A549 (cell line): ENCODE measurements around the gene ZNF564. TPM values are rescaled to one million over a fixed set of nuclear protein-coding genes. Genes with fewer than 3 reads are reported as not detected.

Source experiments
- ATAC-seq, 2 experiments: fragments of 200-7000 bp in 1 of 2; fragments of >200 bp in 1 of 2; cut with Nextera tagmentation in 1 of 2; cut with Tn5 transposase in 1 of 2; 3 replicates each; pipeline versions ENCODE4 v1.8.0 to v1.9.1; 2018 to 2020; ENCODE audit warnings: mild to moderate bottlenecking in 1 of 2, moderate library complexity in 1 of 2
- CTCF ChIA-PET: fragments of 300-600 bp; sonication (Branson Sonifier 250); formaldehyde crosslinking; extraction: SDS; loops from one replicate; lab custom pipeline; 2021; ENCODE audit warnings: antibody characterized with exemption, inconsistent platforms; lab: Yijun Ruan, JAX
- POLR2A ChIA-PET: fragments of 350-600 bp; formaldehyde crosslinking; extraction: SDS; loops from one replicate; lab custom pipeline; 2021; ENCODE audit warnings: antibody characterized with exemption, inconsistent platforms; lab: Yijun Ruan, JAX
- DNase-seq, 2 experiments: peaks; one replicate each; pipeline versions ENCODE4 v3.0.0 to v3.0.0-alpha.2; 2011 to 2016; ENCODE audit warnings: low read depth in 1 of 2, low spot score in 1 of 2
- FAIRE-seq: peaks from 2 replicates; lab custom pipeline; 2011; peaks lifted over from hg19 to GRCh38; lab: Jason Lieb, UNC
- H3K27ac ChIP-seq, 2 experiments: fragments of >200 bp; sonication (Bioruptor Twin); formaldehyde crosslinking; 3 replicates each; pipeline ENCODE4 v1.5.1; 2016 to 2017
- H3K4me1 ChIP-seq: fragments of >200 bp; sonication (Bioruptor Twin); formaldehyde crosslinking; 3 replicates; pipeline ENCODE4 v1.6.1; 2016
- H3K4me2 ChIP-seq: fragments of >200 bp; sonication (Bioruptor Twin); formaldehyde crosslinking; 3 replicates; pipeline ENCODE4 v1.6.1; 2016
- H3K4me3 ChIP-seq: fragments of >200 bp; sonication (Bioruptor Twin); formaldehyde crosslinking; 3 replicates; pipeline ENCODE4 v1.5.1; 2016
- H3K9me3 ChIP-seq: fragments of >200 bp; sonication (Bioruptor Twin); formaldehyde crosslinking; 3 replicates; pipeline ENCODE4 v1.6.1; 2016
- ATOH8 ChIP-seq: fragments of 250-450 bp; sonication (Bioruptor Pico); IDR thresholded peaks from 2 replicates; pipeline ENCODE4 v1.5.0; 2020; ENCODE audit warnings: low read depth, mild to moderate bottlenecking, moderate library complexity
- CBX2 ChIP-seq: fragments of 200-600 bp; sonication (generic); IDR thresholded peaks from 2 replicates; pipeline ENCODE4 v1.6.1; 2016; ENCODE audit warnings: low read depth, mild to moderate bottlenecking, borderline replicate concordance
- CBX8 ChIP-seq: fragments of 200-600 bp; sonication (generic); IDR thresholded peaks from 2 replicates; pipeline ENCODE4 v1.6.1; 2016
- EHF ChIP-seq: fragments of 250-450 bp; sonication (Bioruptor Pico); IDR thresholded peaks from 2 replicates; pipeline ENCODE4 v1.5.0; 2020; ENCODE audit warnings: mild to moderate bottlenecking
- FOSL2 ChIP-seq, 2 experiments: fragments of 450-650 bp in 1 of 2; fragments of >200 bp in 1 of 2; sonication (Bioruptor Twin) in 1 of 2; formaldehyde crosslinking; IDR thresholded peaks; 2 replicates each; pipeline versions ENCODE4 v1.5.0 to v1.6.1; 2016 to 2020; ENCODE audit warnings: mild to moderate bottlenecking in 1 of 2, moderate library complexity in 1 of 2
- HOXB13 ChIP-seq: fragments of 250-450 bp; sonication (Bioruptor Pico); IDR thresholded peaks from 2 replicates; pipeline ENCODE4 v1.5.0; 2020; ENCODE audit warnings: low read depth, mild to moderate bottlenecking, moderate library complexity
- HOXB5 ChIP-seq: fragments of 250-450 bp; sonication (Bioruptor Pico); IDR thresholded peaks from 2 replicates; pipeline ENCODE4 v1.5.0; 2020; ENCODE audit warnings: mild to moderate bottlenecking, moderate library complexity
- JUN ChIP-seq, 2 experiments: fragments of >200 bp; sonication (Bioruptor Twin); formaldehyde crosslinking; IDR thresholded peaks; 2 replicates in 1 of 2; 3 replicates in 1 of 2; pipeline ENCODE4 v1.6.1; 2016 to 2017
- MAFK ChIP-seq: fragments of 450-650 bp; IDR thresholded peaks from 2 replicates; pipeline ENCODE4 v1.6.1; 2014; ENCODE audit not compliant: partially characterized antibody
- MAX ChIP-seq: IDR thresholded peaks from 2 replicates; pipeline ENCODE4 v1.6.1; 2012
- MAZ ChIP-seq: fragments of 150-350 bp; IDR thresholded peaks from 2 replicates; pipeline ENCODE4 v1.6.1; 2014; ENCODE audit warnings: antibody characterized with exemption, low read depth, low read length, borderline replicate concordance
- NPAS2 ChIP-seq: fragments of 250-450 bp; sonication (Bioruptor Pico); IDR thresholded peaks from 2 replicates; pipeline ENCODE4 v1.8.0; 2022; ENCODE audit warnings: mild to moderate bottlenecking, moderate library complexity, borderline replicate concordance
- PBX3 ChIP-seq: IDR thresholded peaks from 2 replicates; pipeline ENCODE4 v1.6.1; 2012
- PHF8 ChIP-seq: fragments of 200-600 bp; sonication (generic); IDR thresholded peaks from 2 replicates; pipeline ENCODE4 v1.6.1; 2016; ENCODE audit warnings: low read depth, mild to moderate bottlenecking, antibody characterized with exemption, moderate library complexity, borderline replicate concordance
- RARB ChIP-seq: fragments of 250-450 bp; sonication (Bioruptor Pico); IDR thresholded peaks from 2 replicates; pipeline ENCODE4 v1.8.0; 2021; ENCODE audit warnings: mild to moderate bottlenecking, moderate library complexity
- SMC3 ChIP-seq: fragments of >200 bp; sonication (Bioruptor Twin); formaldehyde crosslinking; IDR thresholded peaks from 3 replicates; pipeline ENCODE4 v1.6.1; 2018; ENCODE audit warnings: inconsistent platforms
- USF2 ChIP-seq: fragments of 450-650 bp; IDR thresholded peaks from 2 replicates; pipeline ENCODE4 v1.6.1; 2014; ENCODE audit warnings: antibody characterized with exemption
- ZC3H11A ChIP-seq: fragments of 450-650 bp; IDR thresholded peaks from 2 replicates; pipeline ENCODE4 v1.6.1; 2014; ENCODE audit warnings: antibody characterized with exemption, mild to moderate bottlenecking
- ZSCAN20 ChIP-seq: fragments of 250-450 bp; sonication (Bioruptor Pico); IDR thresholded peaks from 2 replicates; pipeline ENCODE4 v1.8.0; 2022; ENCODE audit warnings: mild to moderate bottlenecking, moderate library complexity
- WGBS: methylation state at CpG from one replicate; pipeline ENCODE4 v1.1.6; 2017; ENCODE audit errors: missing lambda C conversion rate; 5-methylcytosine and 5-hydroxymethylcytosine counted together
- polyA plus RNA-seq, 4 experiments: library from polyadenylated mRNA; depleted of rRNA in 3 of 4; stranded (reverse); fragments of >200 nt; fragmentation: RNase III in 1 of 4; extraction: RNeasy Plus Mini Kit Qiagen cat#74134 plus additional on column Dnase treatment in 1 of 4; gene quantifications; 2 replicates in 3 of 4; 3 replicates in 1 of 4; pipeline ENCODE4 v1.2.3, GENCODE V29; 2011 to 2017

ZNF564 gene
- polyA plus RNA-seq, 2 of the 4 experiments (the other 2 are of a cell fraction): 1.9 to 2.5 TPM

- TF ChIP-seq MAX: no peak
- no peak for TF ChIP-seq HOXB5 (CRISPR knock-in tag)
- TF ChIP-seq RARB (CRISPR knock-in tag): no peak
- no peak for TF ChIP-seq ZSCAN20 (CRISPR knock-in tag)
- no peak for TF ChIP-seq CBX2
- no peak for TF ChIP-seq PBX3
- TF ChIP-seq EHF: no peak
- no peak for TF ChIP-seq ATOH8 (CRISPR knock-in tag)
Measured at GRCh38 chr19:12485571-12485970, 65.7 kb downstream of the ZNF564 start (continued).

GRCh38 chr19:12485052-12485416 is 66.2 kb downstream of the ZNF564 start:
- Histone ChIP-seq H3K4me3 (no peak overlapping the region), H3K27ac (no peak overlapping the region), H3K4me2 (no peak overlapping the region), H3K4me1 (no peaks in the 10 kb centered on the region), H3K9me3 (no peaks in the 10 kb centered on the region)
- ChIA-PET POLR2A (no interaction called here), CTCF (no interaction called here)
- TF ChIP-seq FOSL2 (IDR thresholded peaks at IDR 0.05): no peak
- no peak for TF ChIP-seq FOSL2 (CRISPR knock-in tag; IDR thresholded peaks at IDR 0.05)
- no peak for TF ChIP-seq SMC3
- no peak for FAIRE-seq
- DNase-seq: no peak
- WGBS: 11% methylated on average over 9 of the region's 11 CpGs
- ATAC-seq: no peak

- Histone ChIP-seq H3K4me2 (no peak within 1 kb of the TSS), H3K9me3 (no peaks in the 10 kb centered on the region), H3K27ac (no peak within 1 kb of the TSS), H3K4me1 (no peaks in the 10 kb centered on the region), H3K4me3 (no peak within 1 kb of the TSS)
- ATAC-seq: no peak
- no peak for FAIRE-seq
- ChIA-PET POLR2A (no interaction called here), CTCF (no interaction called here)
- TF ChIP-seq RARB (CRISPR knock-in tag) (no peak), HOXB13 (no peak), USF2 (no peak), CBX8 (no peak), CBX2 (no peak), MAZ (no peak), MAX (no peak)
- DNase-seq: no peak
- 17% methylated on average over 13 of the region's 53 CpGs for WGBS
Measured at GRCh38 chr19:12484371-12485051, 66.8 kb downstream of the ZNF564 start, which contains the start of gene ZNF709. ZNF709 (minus strand) TSS chr19:12484816; CDS start chr19:12484657, 159 bp downstream.

GRCh38 chr19:12484011-12484370 is 67.3 kb downstream of the ZNF564 start:
- no peak for DNase-seq
- Histone ChIP-seq H3K4me2 (no peak overlapping the region), H3K4me1 (no peaks in the 10 kb centered on the region)
- 7% methylated on average over 7 of the region's 13 CpGs for WGBS
- POLR2A ChIA-PET: no interaction called here
- TF ChIP-seq JUN (IDR thresholded peaks at IDR 0.05) (no peak), HOXB5 (CRISPR knock-in tag) (no peak), NPAS2 (CRISPR knock-in tag) (no peak), PHF8 (no peak), MAFK (no peak), ZC3H11A (no peak)
- TF ChIP-seq, all 56 proteins: peak for 0
- no peak for ATAC-seq
- no peak for FAIRE-seq
- CTCF ChIA-PET: no interaction called here
- no peak overlapping the region for H3K27ac ChIP-seq
- H3K4me3 ChIP-seq: no peak overlapping the region
- no peaks in the 10 kb centered on the region for H3K9me3 ChIP-seq
